Testis (tissue), 3 donors: ENCODE results near the gene SYT5. TPM values are rescaled to one million over a fixed set of nuclear protein-coding genes. Genes with fewer than 3 reads are reported as not detected.

Experiments used
- DNase-seq: peaks from one replicate; pipeline ENCODE4 v3.0.0-alpha.2; 2019
- H3K27ac ChIP-seq, 2 donors: fragments of 200-600 bp; sonication (generic); one replicate each; pipeline ENCODE4 v1.5.1; 2019
- H3K27me3 ChIP-seq: fragments of 200-600 bp; sonication (generic); one replicate; pipeline ENCODE4 v1.5.1; 2019
- H3K36me3 ChIP-seq: fragments of 200-600 bp; sonication (generic); one replicate; pipeline ENCODE4 v1.5.1; 2017; ENCODE audit warnings: low read depth; ENCODE audit errors: missing control alignments
- H3K4me1 ChIP-seq: fragments of 200-600 bp; sonication (generic); one replicate; pipeline ENCODE4 v1.5.1; 2019
- H3K4me3 ChIP-seq, 2 donors: fragments of 200-600 bp; sonication (generic); one replicate each; pipeline ENCODE4 v1.5.1; 2017 to 2019
- H3K9me3 ChIP-seq: fragments of 200-600 bp; sonication (generic); one replicate; pipeline ENCODE4 v1.5.1; 2017
- POLR2A ChIP-seq: fragments of 450-650 bp; IDR thresholded peaks from one replicate; pipeline ENCODE4 v1.6.1; 2017; ENCODE audit warnings: antibody characterized with exemption, mild to moderate bottlenecking, moderate library complexity
- WGBS, 2 donors: methylation state at CpG; one replicate each; pipeline ENCODE4 v1.1.5; 2018; 5-methylcytosine and 5-hydroxymethylcytosine counted together
- intact Hi-C: fragments of 100-400 bp; cut with DNase I; formaldehyde crosslinking; loops from one replicate; pipeline ENCODE4 v1.15.1; 2023; ENCODE audit warnings: low total_unique reads
- polyA plus RNA-seq: library from polyadenylated mRNA; stranded (reverse); fragments of 350-450 nt; fragmentation: Illumina TruSeq; extraction: RNeasy Lipid Tissue Mini Kit (QIAGEN cat#74804); gene quantifications from one replicate; pipeline ENCODE4 v1.2.3, GENCODE V29; 2014; ENCODE audit warnings: low read depth, low replicate concordance; ENCODE audit not compliant: insufficient read depth
- total RNA-seq, 2 donors: library from RNA; depleted of rRNA; stranded (reverse); fragments of >200 nt; gene quantifications; one replicate each; pipeline ENCODE4 v1.2.3, GENCODE V29; 2016
- TF ChIP-seq, protein P1 (sequence below), 3 experiments: fragments of 450-650 bp in 2 of 3; fragments of 200-600 bp in 1 of 3; sonication (generic) in 1 of 3; IDR thresholded peaks; one replicate each; pipeline ENCODE4 v1.5.1; 2016 to 2019; ENCODE audit warnings: antibody characterized with exemption in 3 of 3, mild to moderate bottlenecking in 2 of 3, moderate library complexity in 1 of 3

Gene SYT5
- total and polyA plus RNA-seq, 3 donors from 2014 or later, result 1.6 to 11.7 (median 5.0) TPM

DNA sequence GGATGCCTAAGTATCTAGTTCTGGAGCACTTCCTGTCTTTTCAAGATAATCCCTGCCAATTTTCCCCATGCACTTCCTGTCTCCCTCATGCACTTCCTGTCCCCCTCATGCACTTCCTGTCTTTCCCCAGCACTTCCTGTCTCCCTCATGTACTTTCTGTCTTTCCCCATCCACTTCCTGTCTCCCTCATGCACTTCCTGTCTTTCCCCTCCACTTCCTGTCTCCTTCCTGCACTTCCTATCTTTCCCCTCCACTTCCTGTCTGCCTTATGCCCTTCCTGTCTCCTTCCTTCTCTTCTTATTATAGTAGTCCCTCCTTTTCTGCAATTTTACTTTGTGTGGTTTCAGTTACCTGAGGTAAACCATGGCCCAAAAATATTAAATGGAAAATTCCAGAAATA lies 28.1 kb downstream of the SYT5 start:
- Histone ChIP-seq H3K27ac (no peak overlapping the region), H3K9me3 (no peaks in the 10 kb centered on the region), H3K4me3 (no peak overlapping the region), H3K4me1 (no peaks in the 10 kb centered on the region), H3K27me3 (no peaks in the 10 kb centered on the region), H3K36me3 (no peaks in the 10 kb centered on the region)
- TF ChIP-seq, protein P1, sequence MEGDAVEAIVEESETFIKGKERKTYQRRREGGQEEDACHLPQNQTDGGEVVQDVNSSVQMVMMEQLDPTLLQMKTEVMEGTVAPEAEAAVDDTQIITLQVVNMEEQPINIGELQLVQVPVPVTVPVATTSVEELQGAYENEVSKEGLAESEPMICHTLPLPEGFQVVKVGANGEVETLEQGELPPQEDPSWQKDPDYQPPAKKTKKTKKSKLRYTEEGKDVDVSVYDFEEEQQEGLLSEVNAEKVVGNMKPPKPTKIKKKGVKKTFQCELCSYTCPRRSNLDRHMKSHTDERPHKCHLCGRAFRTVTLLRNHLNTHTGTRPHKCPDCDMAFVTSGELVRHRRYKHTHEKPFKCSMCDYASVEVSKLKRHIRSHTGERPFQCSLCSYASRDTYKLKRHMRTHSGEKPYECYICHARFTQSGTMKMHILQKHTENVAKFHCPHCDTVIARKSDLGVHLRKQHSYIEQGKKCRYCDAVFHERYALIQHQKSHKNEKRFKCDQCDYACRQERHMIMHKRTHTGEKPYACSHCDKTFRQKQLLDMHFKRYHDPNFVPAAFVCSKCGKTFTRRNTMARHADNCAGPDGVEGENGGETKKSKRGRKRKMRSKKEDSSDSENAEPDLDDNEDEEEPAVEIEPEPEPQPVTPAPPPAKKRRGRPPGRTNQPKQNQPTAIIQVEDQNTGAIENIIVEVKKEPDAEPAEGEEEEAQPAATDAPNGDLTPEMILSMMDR (IDR thresholded peaks at IDR 0.05), result no peak
- no peak for TF ChIP-seq POLR2A
- DNase-seq, result no peak
- intact Hi-C loops, result no loop called here

DNA sequence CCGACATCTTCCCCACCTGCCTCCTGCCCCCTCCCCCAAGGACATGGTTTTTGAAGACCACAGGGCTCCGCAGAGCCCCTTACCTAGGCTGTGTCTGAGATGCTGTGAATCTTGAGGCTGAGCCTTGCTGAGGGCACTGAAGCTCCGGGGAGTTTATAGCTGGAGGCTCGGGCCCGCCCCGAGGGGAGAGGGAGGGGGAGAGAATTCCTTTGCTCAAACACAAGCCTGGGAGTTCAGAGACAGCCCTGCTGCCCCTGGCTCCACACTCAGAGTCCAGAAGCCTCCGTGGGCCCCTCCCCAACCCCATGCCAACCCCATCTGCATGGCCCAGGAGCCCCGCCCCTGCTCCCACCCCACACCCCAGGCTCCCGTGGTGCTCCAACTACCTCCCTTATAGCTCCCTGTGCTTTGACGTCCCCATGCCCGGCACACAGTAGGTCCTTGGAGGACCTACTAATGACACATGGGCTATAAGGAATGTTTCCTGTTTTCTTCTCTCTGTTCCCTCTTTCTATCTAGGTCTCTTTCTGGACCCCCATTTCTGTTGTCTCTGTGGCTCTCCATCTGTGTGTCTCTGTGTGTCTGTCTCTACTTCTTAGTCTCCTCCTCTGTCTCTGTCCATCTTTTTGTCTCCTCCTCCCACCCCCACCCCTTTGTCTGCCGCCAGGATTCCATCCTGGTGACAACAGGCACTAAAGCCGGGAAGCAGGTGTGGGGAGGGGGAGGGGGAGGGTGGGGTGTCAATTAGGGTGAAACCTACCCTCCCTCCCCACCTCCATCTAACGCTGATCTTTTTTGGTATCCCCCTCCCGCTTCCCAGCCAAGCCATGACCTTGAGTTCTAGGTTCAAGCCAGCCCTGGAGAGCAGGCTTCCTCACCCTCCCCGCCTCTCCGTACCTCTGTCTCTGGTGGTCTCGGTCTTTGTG lies 30.7 kb downstream of the SYT5 start, which contains the start of gene TNNT1:
TSS of gene TNNT1 (minus strand) at position 129 of the 926 bp plus-strand sequence. CDS start 2,049 bp downstream, outside the sequence.
- no peaks in the 10 kb centered on the region for H3K9me3 ChIP-seq
- no peaks in the 10 kb centered on the region for H3K4me1 ChIP-seq
- intact Hi-C loops, result no loop called here
- DNase-seq, result no peak
- no peaks in the 10 kb centered on the region for H3K36me3 ChIP-seq
- H3K27me3 ChIP-seq, result no peaks in the 10 kb centered on the region
- H3K4me3 ChIP-seq, result no peak within 1 kb of the TSS
- 36 to 40% methylated on average over 18 of the region's 18 CpGs for WGBS, 2 donors
- no peak for TF ChIP-seq POLR2A
- TF ChIP-seq, protein P1 (IDR thresholded peaks at IDR 0.05), result no peak
- H3K27ac ChIP-seq, result no peak within 1 kb of the TSS

DNA sequence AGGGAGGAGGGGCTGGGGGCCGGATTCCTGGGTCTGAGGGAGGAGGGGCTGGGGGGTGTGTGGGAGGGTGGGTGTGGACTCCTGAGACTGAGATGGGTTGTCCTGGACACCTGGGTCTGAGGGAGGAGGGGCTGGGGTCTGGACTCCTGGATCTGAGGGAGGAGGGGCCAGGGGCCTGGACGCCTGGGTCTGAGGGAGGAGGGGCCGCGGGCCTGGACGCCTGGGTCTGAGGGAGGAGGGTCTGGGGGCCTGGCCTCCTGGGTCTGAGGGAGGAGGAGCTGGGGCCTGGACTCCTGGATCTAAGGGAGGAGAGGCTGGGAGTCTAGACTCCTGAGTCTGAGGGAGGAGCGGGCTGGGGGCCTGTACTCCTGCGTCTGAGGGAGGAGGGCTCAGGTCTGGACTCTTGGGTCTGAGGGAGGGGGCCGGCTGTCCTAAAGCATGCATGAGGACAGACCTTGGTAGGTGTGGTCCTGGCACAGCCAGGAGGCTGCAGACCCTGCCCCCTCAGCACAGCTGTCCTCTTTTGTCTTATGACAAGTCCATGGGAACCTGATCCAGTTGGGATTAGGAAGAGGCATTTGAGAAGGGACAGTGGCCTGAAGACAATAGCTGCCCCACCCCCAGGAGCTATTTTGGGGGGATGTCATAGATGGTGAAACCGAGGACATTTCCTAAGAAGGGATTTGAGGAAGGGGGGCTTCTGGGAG lies 32.4 kb downstream of the SYT5 start:
- 14 to 18% methylated on average over 5 to 7 of the region's 9 CpGs for WGBS, 2 donors
- no peaks in the 10 kb centered on the region for H3K4me1 ChIP-seq
- no peaks in the 10 kb centered on the region for H3K9me3 ChIP-seq
- H3K27ac ChIP-seq, result no peak overlapping the region
- intact Hi-C loops, result no loop called here
- H3K4me3 ChIP-seq, result no peak overlapping the region
- H3K27me3 ChIP-seq, result no peaks in the 10 kb centered on the region
- H3K36me3 ChIP-seq, result no peaks in the 10 kb centered on the region
- TF ChIP-seq, protein P1 (IDR thresholded peaks at IDR 0.05), result no peak
- no peak for TF ChIP-seq POLR2A
- DNase-seq, result no peak

DNA sequence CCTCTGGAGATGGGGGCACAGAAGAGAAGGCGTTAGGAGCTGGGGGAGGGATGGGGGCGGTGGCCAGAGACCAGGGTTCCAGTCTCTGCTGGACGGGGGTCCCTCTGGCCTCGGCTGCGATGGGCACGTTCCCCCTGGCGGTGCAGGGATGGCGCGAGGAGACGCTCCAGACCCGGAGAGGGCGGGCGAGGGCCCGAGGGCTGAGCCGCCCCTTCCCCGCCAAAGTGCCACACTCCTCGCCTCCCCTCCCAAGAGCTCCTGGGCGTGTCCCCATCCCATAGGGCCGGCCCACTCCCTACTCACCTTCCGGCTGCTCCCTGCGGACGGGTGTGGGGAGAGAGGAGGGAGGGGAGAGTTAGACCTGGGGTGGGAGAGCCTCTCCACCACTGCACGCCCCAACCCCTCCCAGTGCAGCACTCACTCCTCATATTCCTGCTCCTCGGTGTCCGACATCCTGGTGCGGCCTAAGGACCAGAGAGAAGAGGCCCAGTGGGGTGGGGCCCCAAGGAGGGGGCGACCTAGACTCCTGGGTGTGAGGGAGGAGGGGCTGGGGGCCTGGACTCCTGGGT lies 33.3 kb downstream of the SYT5 start:
- no peaks in the 10 kb centered on the region for H3K36me3 ChIP-seq
- H3K4me3 ChIP-seq, result peak overlapping the region; percentile 25 to 46
- H3K27me3 ChIP-seq, result no peaks in the 10 kb centered on the region
- no peak for DNase-seq
- WGBS, 2 donors, result 2 to 3% methylated on average over 21 to 26 of the region's 27 CpGs
- intact Hi-C loops, result no loop called here
- no peaks in the 10 kb centered on the region for H3K4me1 ChIP-seq
- no peaks in the 10 kb centered on the region for H3K9me3 ChIP-seq
- H3K27ac ChIP-seq, result peak overlapping the region in 1 of 2 donors; percentile 4
- TF ChIP-seq POLR2A, result no peak
- TF ChIP-seq, protein P1 (IDR thresholded peaks at IDR 0.05), result no peak
